Gastroesophageal sphincter (tissue), 4 donors: Measurements from ENCODE around the gene CACNA1C. TPM values are rescaled to one million over a fixed set of nuclear protein-coding genes. Genes with fewer than 3 reads are reported as not detected.

Experiments
- ATAC-seq: fragments of 150-250 bp; one replicate; pipeline ENCODE4 v1.9.1; 2016; ENCODE audit warnings: mild to moderate bottlenecking, moderate library complexity
- H3K27ac ChIP-seq, 4 donors: fragments of 200-600 bp; sonication (generic) in 3 of 4; 1 replicate in 3 of 4; 2 replicates in 1 of 4; pipeline ENCODE4 v1.5.1; 2016 to 2019
- H3K27me3 ChIP-seq: fragments of 200-600 bp; sonication (generic); one replicate; pipeline ENCODE4 v1.5.1; 2019
- H3K36me3 ChIP-seq, 2 donors: fragments of 200-600 bp; sonication (generic); one replicate each; pipeline ENCODE4 v1.5.1; 2019; ENCODE audit warnings: control low read depth in 1 of 2
- H3K4me1 ChIP-seq, 3 donors: fragments of 200-600 bp; sonication (generic); 1 replicate in 2 of 3; 2 replicates in 1 of 3; pipeline ENCODE4 v1.5.1; 2016 to 2019; ENCODE audit warnings: control low read depth in 2 of 3
- H3K4me3 ChIP-seq, 2 donors: fragments of 200-600 bp; sonication (generic); one replicate each; pipeline ENCODE4 v1.5.1; 2019; ENCODE audit warnings: mild to moderate bottlenecking in 1 of 2, moderate library complexity in 1 of 2
- H3K9me3 ChIP-seq, 3 donors: fragments of 200-600 bp; sonication (generic); one replicate each; pipeline ENCODE4 v1.5.1; 2017 to 2019; ENCODE audit warnings: control low read depth in 2 of 3
- CTCF ChIP-seq, 4 experiments: fragments of 200-600 bp in 2 of 4; fragments of 450-650 bp in 2 of 4; sonication (generic) in 1 of 4; IDR thresholded peaks; one replicate each; pipeline ENCODE4 v1.5.1; 2017 to 2019; ENCODE audit warnings: antibody characterized with exemption in 4 of 4, mild to moderate bottlenecking in 2 of 4, moderate library complexity in 2 of 4
- EP300 ChIP-seq: sonication (generic); formaldehyde crosslinking; IDR thresholded peaks from one replicate; pipeline ENCODE4 v1.6.1; 2017; ENCODE audit warnings: antibody characterized with exemption, mild to moderate bottlenecking
- POLR2A ChIP-seq, 2 donors: fragments of 450-650 bp; IDR thresholded peaks; one replicate each; pipeline ENCODE4 v1.6.1; 2017; ENCODE audit warnings: antibody characterized with exemption in 2 of 2, mild to moderate bottlenecking in 2 of 2, moderate library complexity in 1 of 2
- POLR2AphosphoS5 ChIP-seq: sonication (generic); formaldehyde crosslinking; IDR thresholded peaks from one replicate; pipeline ENCODE4 v1.6.1; 2017; ENCODE audit warnings: antibody characterized with exemption
- WGBS, 2 donors: methylation state at CpG; one replicate each; pipeline ENCODE4 v1.1.5; 2018; ENCODE audit warnings: low coverage in 1 of 2; 5-methylcytosine and 5-hydroxymethylcytosine counted together
- total RNA-seq, 4 donors: library from RNA; depleted of rRNA; stranded (reverse); fragments of >200 nt; gene quantifications; one replicate each; pipeline ENCODE4 v1.1.0, GENCODE V29; 2016

The CACNA1C gene
- total RNA-seq, 4 donors from 2014 or later: 22.9 to 96.2 (median 41.4) TPM

GRCh38 chr12:2409656-2410265 is 357.0 kb downstream of the CACNA1C start:
- no peaks in the 10 kb centered on the region for H3K36me3 ChIP-seq
- no peak for ATAC-seq
- no peak overlapping the region for H3K4me3 ChIP-seq
- no peaks in the 10 kb centered on the region for H3K9me3 ChIP-seq
- 53 to 92% methylated on average over 5 to 15 of the region's 21 CpGs for WGBS, 2 donors
- TF ChIP-seq POLR2A (IDR thresholded peaks at IDR 0.05): no peak
- TF ChIP-seq EP300: no peak
- no peak for TF ChIP-seq CTCF (IDR thresholded peaks at IDR 0.05)
- TF ChIP-seq POLR2AphosphoS5: no peak
- H3K27me3 ChIP-seq: no peaks in the 10 kb centered on the region
- H3K27ac ChIP-seq: no peak overlapping the region
- peaks cover 0 to 8% (median 0%) of the 10 kb centered on the region in 3 donors for H3K4me1 ChIP-seq

- Histone ChIP-seq H3K4me1 (peaks cover 0 to 13% (median 0%) of the 10 kb centered on the region in 3 donors), H3K36me3 (no peaks in the 10 kb centered on the region), H3K27me3 (no peaks in the 10 kb centered on the region), H3K9me3 (no peaks in the 10 kb centered on the region), H3K4me3 (no peak overlapping the region), H3K27ac (no peak overlapping the region)
- no peak for ATAC-seq
- TF ChIP-seq POLR2AphosphoS5 (no peak), EP300 (no peak), CTCF (IDR thresholded peaks at IDR 0.05) (no peak), POLR2A (IDR thresholded peaks at IDR 0.05) (no peak)
- 82 to 86% methylated on average over 7 to 10 of the region's 10 CpGs for WGBS, 2 donors
Measured at GRCh38 chr12:2410496-2410895, 357.7 kb downstream of the CACNA1C start.

- Histone ChIP-seq H3K27ac (no peak overlapping the region), H3K4me1 (peaks cover 0 to 13% (median 0%) of the 10 kb centered on the region in 3 donors), H3K9me3 (no peaks in the 10 kb centered on the region), H3K36me3 (no peaks in the 10 kb centered on the region), H3K27me3 (no peaks in the 10 kb centered on the region), H3K4me3 (no peak overlapping the region)
- no peak for ATAC-seq
- TF ChIP-seq POLR2A (IDR thresholded peaks at IDR 0.05): no peak
- TF ChIP-seq POLR2AphosphoS5: no peak
- no peak for TF ChIP-seq EP300
- WGBS, 2 donors: 63% methylated on average over 2 of the region's 7 CpGs; no CpG with 5 or more reads in 1 of the 2 donors
Measured at GRCh38 chr12:2411011-2411410, 358.2 kb downstream of the CACNA1C start.

- Histone ChIP-seq H3K4me3 (no peak overlapping the region), H3K9me3 (no peaks in the 10 kb centered on the region), H3K4me1 (peaks cover 0 to 13% (median 0%) of the 10 kb centered on the region in 3 donors), H3K36me3 (no peaks in the 10 kb centered on the region), H3K27ac (no peak overlapping the region), H3K27me3 (no peaks in the 10 kb centered on the region)
- 95 to 100% methylated on average over 4 of the region's 12 CpGs for WGBS, 2 donors
- ATAC-seq: no peak
- TF ChIP-seq CTCF (IDR thresholded peaks at IDR 0.05) (no peak), EP300 (no peak), POLR2A (IDR thresholded peaks at IDR 0.05) (no peak), POLR2AphosphoS5 (no peak)
Measured at GRCh38 chr12:2411616-2412304, 359.0 kb downstream of the CACNA1C start.

GRCh38 chr12:2412305-2412643 is 359.5 kb downstream of the CACNA1C start:
- TF ChIP-seq EP300 (no peak), POLR2A (IDR thresholded peaks at IDR 0.05) (no peak), POLR2AphosphoS5 (no peak), CTCF (IDR thresholded peaks at IDR 0.05) (no peak)
- H3K9me3 ChIP-seq: no peaks in the 10 kb centered on the region
- H3K36me3 ChIP-seq: no peaks in the 10 kb centered on the region
- no peak overlapping the region for H3K4me3 ChIP-seq
- no peak overlapping the region for H3K27ac ChIP-seq
- no peak for ATAC-seq
- WGBS, 2 donors: 73 to 97% methylated on average over 3 to 8 of the region's 9 CpGs
- H3K4me1 ChIP-seq: peaks cover 0 to 13% (median 0%) of the 10 kb centered on the region in 3 donors
- no peaks in the 10 kb centered on the region for H3K27me3 ChIP-seq
